Progenitor cell of endocrine pancreas (in vitro differentiated cells): ENCODE data around the gene JTB. TPM values are rescaled to one million over a fixed set of nuclear protein-coding genes. Genes with fewer than 3 reads are reported as not detected.

Source experiments
- DNase-seq: peaks from one replicate; pipeline ENCODE4 v3.0.0; 2021; ENCODE audit warnings: low spot score; ENCODE audit not compliant: unreplicated experiment
- H3K27ac Mint-ChIP-seq: 2 replicates; pipeline ENCODE4 v1.8.0; 2021; ENCODE audit warnings: mild to moderate bottlenecking, moderate library complexity, mixed read lengths
- H3K27me3 Mint-ChIP-seq: 2 replicates; pipeline ENCODE4 v1.8.0; 2021; ENCODE audit warnings: mixed read lengths
- H3K36me3 Mint-ChIP-seq: 2 replicates; pipeline ENCODE4 v1.8.0; 2022; ENCODE audit warnings: mixed read lengths; ENCODE audit not compliant: insufficient read depth
- H3K4me1 Mint-ChIP-seq: 2 replicates; pipeline ENCODE4 v1.8.0; 2021; ENCODE audit warnings: low read depth, mixed read lengths
- H3K4me3 Mint-ChIP-seq: 2 replicates; pipeline ENCODE4 v1.8.0; 2021; ENCODE audit warnings: low read depth, mild to moderate bottlenecking, moderate library complexity, mixed read lengths
- H3K9me3 Mint-ChIP-seq: 2 replicates; pipeline ENCODE4 v1.8.0; 2021; ENCODE audit warnings: low read depth, mixed read lengths
- CTCF ChIP-seq: fragments of 200-600 bp; sonication (generic); IDR thresholded peaks from one replicate; pipeline ENCODE4 v1.5.0; 2021; ENCODE audit warnings: antibody characterized with exemption, mild to moderate bottlenecking; ENCODE audit not compliant: unreplicated experiment
- total RNA-seq: library from RNA; stranded (reverse); gene quantifications from 2 replicates; pipeline ENCODE4 v1.2.1, GENCODE V29; 2021

Gene JTB
- total RNA-seq, 1 donor from 2014 or later: 75.0 TPM

- Mint-ChIP-seq H3K27me3 (no peaks in the 10 kb centered on the region), H3K9me3 (no peaks in the 10 kb centered on the region), H3K4me1 (peaks cover 41% of the 10 kb centered on the region), H3K4me3 (peak overlapping the region; percentile 90), H3K36me3 (peaks cover 7% of the 10 kb centered on the region), H3K27ac (peak overlapping the region; percentile 99)
- DNase-seq: no peak
- TF ChIP-seq CTCF: no peak
Measured at GRCh38 chr1:153962088-153963029, 15.1 kb downstream of the JTB start.

GRCh38 chr1:153961421-153961820 is 16.1 kb downstream of the JTB start:
- no peak for DNase-seq
- Mint-ChIP-seq H3K4me3 (peak overlapping the region; percentile 90), H3K9me3 (no peaks in the 10 kb centered on the region), H3K4me1 (peaks cover 45% of the 10 kb centered on the region), H3K27ac (peak overlapping the region; percentile 77), H3K36me3 (peaks cover 7% of the 10 kb centered on the region), H3K27me3 (no peaks in the 10 kb centered on the region)
- TF ChIP-seq CTCF: no peak

- peaks cover 41% of the 10 kb centered on the region for H3K4me1 Mint-ChIP-seq
- no peak overlapping the region for H3K27ac Mint-ChIP-seq
- TF ChIP-seq CTCF: no peak
- peak overlapping the region; percentile 11 for H3K4me3 Mint-ChIP-seq
- peaks cover 7% of the 10 kb centered on the region for H3K36me3 Mint-ChIP-seq
- DNase-seq: no peak
- H3K9me3 Mint-ChIP-seq: no peaks in the 10 kb centered on the region
- no peaks in the 10 kb centered on the region for H3K27me3 Mint-ChIP-seq
Measured at GRCh38 chr1:153960206-153960605, 17.3 kb downstream of the JTB start.

GRCh38 chr1:153959454-153959853 is 18.0 kb downstream of the JTB start:
- Mint-ChIP-seq H3K9me3 (no peaks in the 10 kb centered on the region), H3K27ac (peak overlapping the region; percentile 43), H3K4me1 (peaks cover 42% of the 10 kb centered on the region), H3K4me3 (peak overlapping the region; percentile 11), H3K36me3 (peaks cover 7% of the 10 kb centered on the region), H3K27me3 (no peaks in the 10 kb centered on the region)
- no peak for TF ChIP-seq CTCF
- no peak for DNase-seq

GRCh38 chr1:153958961-153959260 is 18.6 kb downstream of the JTB start:
- Mint-ChIP-seq H3K27ac (peak overlapping the region; percentile 99), H3K4me3 (peak overlapping the region; percentile 99)
- DNase-seq: no peak

More at GRCh38 chr1:153958961-153959260, 18.6 kb downstream of the JTB start:
- H3K27me3 Mint-ChIP-seq: no peaks in the 10 kb centered on the region
- peaks cover 10% of the 10 kb centered on the region for H3K36me3 Mint-ChIP-seq
- peaks cover 44% of the 10 kb centered on the region for H3K4me1 Mint-ChIP-seq
- no peaks in the 10 kb centered on the region for H3K9me3 Mint-ChIP-seq
- TF ChIP-seq CTCF: no peak
